ENCODE data around the gene ERBB3.
A peak's percentile ranks its signal among the peaks of the same experiment; 100 is the strongest.

The ERBB3 gene

DNA sequence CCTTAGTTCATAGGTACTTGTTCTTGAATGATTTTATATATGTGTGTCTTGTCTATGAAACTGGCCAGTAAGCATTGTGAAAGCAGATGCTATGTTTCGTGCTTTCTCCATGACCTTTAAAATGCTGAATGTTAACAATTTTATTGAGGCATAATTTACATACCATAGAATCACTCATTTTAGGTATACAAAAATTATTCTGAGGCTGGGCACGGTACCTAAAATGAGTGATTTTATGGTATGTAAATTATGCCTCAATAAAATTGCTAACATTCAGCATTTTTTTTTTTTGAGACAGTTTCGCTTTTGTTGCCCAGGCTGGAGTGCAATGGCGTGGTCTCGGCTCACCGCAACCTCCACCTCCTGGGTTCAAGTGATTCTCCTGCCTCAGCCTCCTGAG, 54.9 kb downstream of the ERBB3 start:
- DNase-seq (ENCODE audit: low read depth in 2 of 2) = no peak

DNA sequence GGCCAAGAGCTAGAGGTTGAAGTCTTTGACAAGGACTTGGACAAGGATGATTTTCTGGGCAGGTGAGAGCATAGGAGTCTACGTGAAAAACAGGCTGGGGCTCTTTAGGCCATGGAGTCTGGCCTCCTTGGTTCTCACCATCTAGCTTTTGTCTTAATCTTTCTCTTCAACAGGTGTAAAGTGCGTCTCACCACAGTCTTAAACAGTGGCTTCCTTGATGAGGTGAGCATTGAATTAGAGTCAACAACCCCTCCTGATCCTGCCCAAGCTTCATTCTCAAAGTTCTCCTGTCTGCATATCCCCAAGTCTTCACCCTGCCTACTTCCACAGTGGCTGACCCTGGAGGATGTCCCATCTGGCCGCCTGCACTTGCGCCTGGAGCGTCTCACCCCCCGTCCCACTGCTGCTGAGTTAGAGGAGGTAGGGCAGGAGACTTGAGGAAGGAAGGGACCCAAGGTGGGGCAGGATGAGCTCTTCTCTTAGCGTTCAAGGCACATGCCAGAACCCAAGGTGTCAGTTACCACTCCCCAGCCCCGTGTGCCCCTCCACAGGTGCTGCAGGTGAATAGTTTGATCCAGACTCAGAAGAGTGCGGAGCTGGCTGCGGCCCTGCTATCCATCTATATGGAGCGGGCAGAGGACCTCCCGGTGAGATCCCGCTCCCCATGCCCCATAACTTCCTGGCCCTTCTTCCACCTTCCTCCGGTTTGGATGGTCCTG, 58.0 kb downstream of the ERBB3 start:
- no peak for DNase-seq (ENCODE audit: low read depth in 2 of 2)

- DNase-seq (ENCODE audit: low read depth in 2 of 2) = no peak
Observed at GRCh38 chr12:56141946-56142784, 62.2 kb downstream of the ERBB3 start.

- DNase-seq (ENCODE audit: low read depth in 2 of 2) = no peak
Observed at GRCh38 chr12:56143217-56143616, 63.3 kb downstream of the ERBB3 start.

DNA sequence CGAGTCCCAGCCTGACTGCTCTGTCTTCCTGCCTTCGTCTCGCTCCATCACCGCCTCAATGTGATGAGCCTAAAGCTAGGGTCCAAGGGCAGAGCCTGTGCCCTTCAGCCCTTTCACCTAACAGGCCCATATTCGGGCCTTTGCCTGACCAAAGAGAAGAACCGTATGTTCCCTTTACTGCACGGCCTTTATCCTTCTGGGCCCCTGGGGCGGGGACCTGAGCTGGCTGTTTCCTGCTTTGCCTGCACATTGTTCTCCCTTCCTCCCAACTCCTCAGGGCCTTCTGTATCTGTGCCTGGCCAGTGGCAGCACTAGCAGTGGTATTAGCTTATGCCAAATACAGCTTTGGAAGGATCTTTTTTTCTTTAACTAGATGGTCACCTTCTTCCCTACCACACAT, 63.9 kb downstream of the ERBB3 start:
- no peak for DNase-seq (ENCODE audit: low read depth in 2 of 2)

DNA sequence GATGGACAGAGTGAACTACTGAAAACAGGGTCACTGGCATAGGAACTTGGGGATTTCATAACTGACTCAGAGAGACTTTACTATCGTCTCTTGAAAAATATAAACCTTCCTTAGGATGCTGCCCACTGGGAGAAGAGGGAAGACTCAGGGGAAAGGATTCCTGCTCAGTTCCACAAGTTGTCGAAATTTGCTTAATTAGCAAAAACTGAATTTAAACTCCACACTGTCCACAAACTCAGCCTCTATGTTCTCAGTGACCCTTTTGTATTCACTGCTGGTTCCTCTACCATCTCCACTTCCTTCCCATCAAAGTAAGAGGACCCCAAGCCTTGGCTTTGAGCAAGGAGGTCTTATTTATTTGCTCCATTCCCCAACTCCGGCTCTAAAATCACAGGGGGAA, 65.3 kb downstream of the ERBB3 start:
- DNase-seq (ENCODE audit: low read depth in 2 of 2) = no peak

- DNase-seq (ENCODE audit: low read depth in 2 of 2) = no peak
Observed at GRCh38 chr12:56146492-56147460, 66.8 kb downstream of the ERBB3 start.

- no peak for DNase-seq (ENCODE audit: low read depth in 2 of 2)
Observed at GRCh38 chr12:56150563-56150962, 70.6 kb downstream of the ERBB3 start.

GRCh38 chr12:56151672-56152131, 71.7 kb downstream of the ERBB3 start:
- DNase-seq (ENCODE audit: low read depth in 2 of 2) = peak; percentile 51 to 55

DNA sequence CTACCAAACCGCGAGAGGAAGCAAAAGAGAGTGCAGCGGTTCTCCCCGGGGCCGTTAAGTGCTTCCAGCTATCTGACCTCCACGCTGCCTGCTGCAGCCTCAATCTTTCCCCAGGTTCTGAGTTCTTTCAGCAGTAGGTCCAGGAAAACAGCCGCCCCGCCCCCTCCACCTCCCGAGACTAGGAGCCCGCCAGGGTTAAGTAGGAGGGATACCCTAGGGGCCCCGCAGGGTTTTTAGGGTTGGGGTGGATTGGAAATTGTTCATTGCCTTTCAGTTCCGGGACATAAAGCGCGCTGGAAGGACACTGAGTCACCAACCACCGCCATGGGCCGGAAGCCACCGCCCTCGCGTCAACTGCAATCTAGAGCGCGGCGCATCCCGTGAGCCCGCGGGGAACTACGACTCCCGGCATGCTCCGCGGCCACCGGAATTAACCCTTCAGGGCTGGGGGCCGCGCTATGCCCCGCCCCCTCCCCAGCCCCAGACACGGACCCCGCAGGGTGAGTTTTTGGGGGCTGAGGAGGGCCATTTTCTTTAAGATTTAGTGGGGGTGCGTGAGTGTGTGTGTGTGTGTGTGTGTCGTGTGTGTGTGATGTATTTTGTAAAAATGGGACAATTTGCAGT, 72.3 kb downstream of the ERBB3 start, which contains the start of gene MYL6B:
Gene MYL6B, plus strand, starts transcription at position 456 of the 624 bp plus-strand sequence. CDS start 1,332 bp downstream, outside the sequence.
- peak; percentile 92 to 93 for DNase-seq (ENCODE audit: low read depth in 2 of 2)

All from stimulated activated CD8-positive, alpha-beta memory T cell treated with anti-CD3 and anti-CD28 coated beads, Interleukin-2, amount 100 ng/mL, for 48 hours (primary cell).